H1 (cell line): ENCODE measurements around the gene PC.

Experiments
- ATF3 ChIP-seq: IDR thresholded peaks from 2 replicates; pipeline ENCODE4 v1.6.1; 2011; ENCODE audit warnings: low read depth, mild to moderate bottlenecking, low read length; ENCODE audit not compliant: insufficient read depth
- CEBPB ChIP-seq: IDR thresholded peaks from 2 replicates; pipeline ENCODE4 v1.6.1; 2012; ENCODE audit warnings: low read depth, low read length
- CTCF ChIP-seq, 3 experiments: IDR thresholded peaks; 1 replicate in 2 of 3; 2 replicates in 1 of 3; pipeline versions ENCODE4 v1.5.1 to v1.6.1; 2011; ENCODE audit warnings: low read length in 3 of 3, mild to moderate bottlenecking in 3 of 3, inconsistent platforms in 2 of 3, low read depth in 1 of 3, moderate library complexity in 1 of 3; ENCODE audit not compliant: insufficient read depth in 1 of 3; ENCODE audit errors: control extremely low read depth in 1 of 3
- EZH2 ChIP-seq: fragments of 200-600 bp; sonication (generic); IDR thresholded peaks from 2 replicates; pipeline ENCODE4 v1.7.1; 2012; ENCODE audit warnings: low read depth, mild to moderate bottlenecking, moderate library complexity, low read length, inconsistent platforms; ENCODE audit not compliant: severe bottlenecking
- KDM5A ChIP-seq: fragments of 200-600 bp; IDR thresholded peaks from 2 replicates; pipeline ENCODE4 v1.7.1; 2012; ENCODE audit warnings: mild to moderate bottlenecking, low read length, inconsistent platforms, mixed read lengths
- POLR2A ChIP-seq, 2 experiments: IDR thresholded peaks; 1 replicate in 1 of 2; 2 replicates in 1 of 2; pipeline ENCODE4 v1.6.1; 2011; ENCODE audit warnings: low read depth in 2 of 2, low read length in 2 of 2, mild to moderate bottlenecking in 2 of 2; ENCODE audit errors: control extremely low read depth in 1 of 2
- POLR2AphosphoS5 ChIP-seq: IDR thresholded peaks from 2 replicates; pipeline ENCODE4 v1.6.1; 2011; ENCODE audit warnings: low read depth, low read length
- RNF2 ChIP-seq: fragments of 200-900, 300-1000 bp; sonication (generic); IDR thresholded peaks from 2 replicates; pipeline ENCODE4 v1.7.1; 2016; ENCODE audit warnings: borderline replicate concordance, low read depth, mild to moderate bottlenecking, antibody characterized with exemption, low read length; ENCODE audit not compliant: poor library complexity, severe bottlenecking; ENCODE audit errors: missing control alignments
- SAP30 ChIP-seq: fragments of 300-600 bp; sonication (generic); IDR thresholded peaks from 2 replicates; pipeline ENCODE4 v1.7.1; 2012; ENCODE audit warnings: low read length, moderate library complexity, mild to moderate bottlenecking, inconsistent platforms; ENCODE audit not compliant: insufficient read depth, insufficient replicate concordance
- SIRT6 ChIP-seq: IDR thresholded peaks from one replicate; pipeline ENCODE4 v1.7.1; 2012; ENCODE audit warnings: low read length, inconsistent platforms
- TCF12 ChIP-seq: IDR thresholded peaks from 2 replicates; pipeline ENCODE4 v1.6.1; 2011; ENCODE audit warnings: low read depth, mild to moderate bottlenecking, low read length
- USF2 ChIP-seq: IDR thresholded peaks from 2 replicates; pipeline ENCODE4 v1.6.1; 2011; ENCODE audit warnings: low read length, improper control_type of control experiment
- ZNF274 ChIP-seq: IDR thresholded peaks from 2 replicates; pipeline ENCODE4 v1.7.0; 2012; ENCODE audit warnings: low read length, borderline replicate concordance; ENCODE audit errors: extremely low read depth

- TF ChIP-seq EZH2, result no peak
- no peak for TF ChIP-seq POLR2A (IDR thresholded peaks at IDR 0.05; ENCODE audit: control extremely low read depth in 1 of 2, low read depth in 2 of 2, low read length in 2 of 2)
- no peak for TF ChIP-seq CTCF (IDR thresholded peaks at IDR 0.05; ENCODE audit: control extremely low read depth in 1 of 3, insufficient read depth in 1 of 3, low read depth in 1 of 3, low read length in 3 of 3)
- no peak for TF ChIP-seq RNF2
- TF ChIP-seq TCF12, result no peak
- no peak for TF ChIP-seq ZNF274
- TF ChIP-seq ATF3, result no peak
- no peak for TF ChIP-seq CEBPB
- TF ChIP-seq USF2, result no peak
- no peak for TF ChIP-seq SAP30
- no peak for TF ChIP-seq SIRT6
- TF ChIP-seq POLR2AphosphoS5, result no peak
- no peak for TF ChIP-seq KDM5A
Measured at GRCh38 chr11:66874232-66874631, 84.0 kb downstream of the PC start.
